Liver (tissue), 9 donors: Measurements from ENCODE around the gene GPR180. TPM values are rescaled to one million over a fixed set of nuclear protein-coding genes. Genes with fewer than 3 reads are reported as not detected.

ENCODE experiments used
- DNase-seq: peaks from one replicate; pipeline ENCODE4 v3.0.0-alpha.2; 2017; ENCODE audit warnings: low spot score
- H3K27ac ChIP-seq, 2 donors: one replicate each; pipeline ENCODE4 v1.7.0; 2013; ENCODE audit warnings: inconsistent platforms in 2 of 2, low read length in 2 of 2, control low read depth in 1 of 2, low read depth in 1 of 2, mild to moderate bottlenecking in 1 of 2
- H3K27me3 ChIP-seq, 4 donors: one replicate each; pipeline versions ENCODE4 v1.6.1 to v1.7.0; 2013; ENCODE audit warnings: low read length in 3 of 4, inconsistent platforms in 1 of 4, mild to moderate bottlenecking in 1 of 4, moderate library complexity in 1 of 4; ENCODE audit not compliant: control insufficient read depth in 4 of 4, insufficient read depth in 4 of 4
- H3K36me3 ChIP-seq, 4 donors: one replicate each; pipeline versions ENCODE4 v1.6.1 to v1.7.0; 2013; ENCODE audit warnings: low read length in 3 of 4, mild to moderate bottlenecking in 3 of 4, low read depth in 1 of 4, moderate library complexity in 1 of 4; ENCODE audit not compliant: control insufficient read depth in 4 of 4, insufficient read depth in 3 of 4
- H3K4me1 ChIP-seq, 4 donors: one replicate each; pipeline versions ENCODE4 v1.6.1 to v1.7.0; 2013; ENCODE audit warnings: low read length in 3 of 4, mild to moderate bottlenecking in 3 of 4, moderate library complexity in 1 of 4; ENCODE audit not compliant: control insufficient read depth in 4 of 4, insufficient read depth in 4 of 4
- H3K4me3 ChIP-seq, 3 donors: one replicate each; pipeline versions ENCODE4 v1.6.1 to v1.7.0; 2013; ENCODE audit warnings: low read length in 3 of 3, control low read depth in 1 of 3, low read depth in 1 of 3, mild to moderate bottlenecking in 1 of 3
- H3K9ac ChIP-seq, 2 donors: one replicate each; pipeline ENCODE4 v1.7.0; 2013; ENCODE audit warnings: low read length in 2 of 2, mild to moderate bottlenecking in 2 of 2, moderate library complexity in 2 of 2, control low read depth in 1 of 2, low read depth in 1 of 2
- H3K9me3 ChIP-seq, 4 donors: one replicate each; pipeline versions ENCODE4 v1.6.1 to v1.7.0; 2013; ENCODE audit warnings: low read length in 3 of 4; ENCODE audit not compliant: control insufficient read depth in 4 of 4
- ATF3 ChIP-seq: IDR thresholded peaks from 2 replicates; pipeline ENCODE4 v1.6.1; 2016; ENCODE audit warnings: antibody characterized with exemption
- EGR1 ChIP-seq, 2 donors: IDR thresholded peaks; 2 replicates each; pipeline ENCODE4 v1.6.1; 2016 to 2018; ENCODE audit warnings: antibody characterized with exemption in 2 of 2, low read depth in 2 of 2
- FOXA1 ChIP-seq: IDR thresholded peaks from 2 replicates; pipeline ENCODE4 v1.6.1; 2016; ENCODE audit warnings: antibody characterized with exemption
- FOXA2 ChIP-seq: IDR thresholded peaks from 2 replicates; pipeline ENCODE4 v1.6.1; 2016; ENCODE audit warnings: antibody characterized with exemption
- HNF4A ChIP-seq, 2 donors: conservative IDR thresholded peaks; 2 replicates each; pipeline ENCODE4 v1.6.1; 2016; ENCODE audit warnings: antibody characterized with exemption in 2 of 2, mild to moderate bottlenecking in 2 of 2
- JUND ChIP-seq, 2 donors: IDR thresholded peaks; 2 replicates each; pipeline ENCODE4 v1.6.1; 2016; ENCODE audit warnings: antibody characterized with exemption in 2 of 2
- MAX ChIP-seq: IDR thresholded peaks from 2 replicates; pipeline ENCODE4 v1.6.1; 2016; ENCODE audit warnings: antibody characterized with exemption
- NR2F2 ChIP-seq: IDR thresholded peaks from 2 replicates; pipeline ENCODE4 v1.6.1; 2016; ENCODE audit warnings: antibody characterized with exemption
- TAF1 ChIP-seq: conservative IDR thresholded peaks from 2 replicates; pipeline ENCODE4 v1.6.1; 2016; ENCODE audit warnings: antibody characterized with exemption, mild to moderate bottlenecking
- YY1 ChIP-seq: IDR thresholded peaks from 2 replicates; pipeline ENCODE4 v1.6.1; 2016; ENCODE audit warnings: antibody characterized with exemption, mild to moderate bottlenecking
- ZBTB33 ChIP-seq: IDR thresholded peaks from 2 replicates; pipeline ENCODE4 v1.6.1; 2016; ENCODE audit warnings: antibody characterized with exemption
- WGBS: extraction: QIAGEN DNeasy Blood & Tissue Kit; methylation state at CpG from one replicate; pipeline ENCODE4 v1.1.7; 2013; 5-methylcytosine and 5-hydroxymethylcytosine counted together
- polyA plus RNA-seq, 2 donors: library from polyadenylated mRNA; stranded (reverse) in 1 of 2; unstranded in 1 of 2; fragments of 200-250 nt in 1 of 2; fragments of >200 nt in 1 of 2; fragmentation: Nextera tagmentation in 1 of 2; extraction: Ambion mirVana in 1 of 2; gene quantifications; one replicate each; pipeline versions ENCODE4 v1.2.1 to v1.2.3, GENCODE V29; 2013 to 2015
- total RNA-seq, 2 donors: library from RNA; depleted of rRNA; stranded (reverse); fragments of >200 nt; gene quantifications; one replicate each; pipeline ENCODE4 v1.2.3, GENCODE V29; 2014
- TF ChIP-seq, protein P1 (sequence below): IDR thresholded peaks from 2 replicates; pipeline ENCODE4 v1.6.1; 2016; ENCODE audit warnings: antibody characterized with exemption, mild to moderate bottlenecking
- TF ChIP-seq, protein P2 (sequence below): fragments of 150-350 bp; IDR thresholded peaks from 2 replicates; pipeline ENCODE4 v1.5.1; 2017; ENCODE audit warnings: improper control_type of control experiment, low read depth, low read length; ENCODE audit not compliant: missing input control
- donor health status: healthy.
- donor health status: healthy.
- donor health status: healthy.
- donor health status: healthy.
- donor health status: healthy.

Gene GPR180
- total and polyA plus RNA-seq, 4 donors, result 2.1 to 8.3 (median 2.8) TPM

- no peak for TF ChIP-seq ZBTB33
- no peak for TF ChIP-seq MAX
These were observed 45.0 kb upstream of the GPR180 start (continued) for GRCh38 chr13:94556621-94557020.

DNA sequence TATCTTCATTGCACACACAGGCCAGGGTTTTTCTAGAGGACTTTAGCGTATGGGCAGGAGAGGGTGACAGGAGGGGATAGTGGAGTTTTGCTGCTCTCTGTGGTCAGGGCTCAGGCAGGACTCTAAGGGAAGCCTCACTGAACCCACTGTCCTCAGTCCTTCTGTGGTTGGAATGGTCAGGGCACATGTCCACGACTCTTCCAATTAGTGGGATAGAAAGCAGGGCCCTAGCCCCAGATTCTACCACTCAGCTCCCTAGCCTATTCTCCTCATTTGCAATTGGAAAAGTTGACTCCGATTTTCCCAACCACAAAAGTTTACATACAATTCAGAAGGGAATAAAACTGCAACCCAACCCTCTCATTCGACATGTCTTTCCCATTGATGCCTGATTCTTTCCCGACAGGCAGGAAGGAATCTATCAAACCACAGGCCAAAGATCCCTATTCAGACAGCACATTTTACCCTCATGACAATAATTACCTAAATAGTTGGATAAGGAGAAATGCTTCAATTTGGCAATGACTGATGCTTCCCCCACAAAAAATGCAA, 43.9 kb upstream of the GPR180 start:
- WGBS, result 92% methylated on average over 5 of the region's 5 CpGs
- TF ChIP-seq, protein P1, sequence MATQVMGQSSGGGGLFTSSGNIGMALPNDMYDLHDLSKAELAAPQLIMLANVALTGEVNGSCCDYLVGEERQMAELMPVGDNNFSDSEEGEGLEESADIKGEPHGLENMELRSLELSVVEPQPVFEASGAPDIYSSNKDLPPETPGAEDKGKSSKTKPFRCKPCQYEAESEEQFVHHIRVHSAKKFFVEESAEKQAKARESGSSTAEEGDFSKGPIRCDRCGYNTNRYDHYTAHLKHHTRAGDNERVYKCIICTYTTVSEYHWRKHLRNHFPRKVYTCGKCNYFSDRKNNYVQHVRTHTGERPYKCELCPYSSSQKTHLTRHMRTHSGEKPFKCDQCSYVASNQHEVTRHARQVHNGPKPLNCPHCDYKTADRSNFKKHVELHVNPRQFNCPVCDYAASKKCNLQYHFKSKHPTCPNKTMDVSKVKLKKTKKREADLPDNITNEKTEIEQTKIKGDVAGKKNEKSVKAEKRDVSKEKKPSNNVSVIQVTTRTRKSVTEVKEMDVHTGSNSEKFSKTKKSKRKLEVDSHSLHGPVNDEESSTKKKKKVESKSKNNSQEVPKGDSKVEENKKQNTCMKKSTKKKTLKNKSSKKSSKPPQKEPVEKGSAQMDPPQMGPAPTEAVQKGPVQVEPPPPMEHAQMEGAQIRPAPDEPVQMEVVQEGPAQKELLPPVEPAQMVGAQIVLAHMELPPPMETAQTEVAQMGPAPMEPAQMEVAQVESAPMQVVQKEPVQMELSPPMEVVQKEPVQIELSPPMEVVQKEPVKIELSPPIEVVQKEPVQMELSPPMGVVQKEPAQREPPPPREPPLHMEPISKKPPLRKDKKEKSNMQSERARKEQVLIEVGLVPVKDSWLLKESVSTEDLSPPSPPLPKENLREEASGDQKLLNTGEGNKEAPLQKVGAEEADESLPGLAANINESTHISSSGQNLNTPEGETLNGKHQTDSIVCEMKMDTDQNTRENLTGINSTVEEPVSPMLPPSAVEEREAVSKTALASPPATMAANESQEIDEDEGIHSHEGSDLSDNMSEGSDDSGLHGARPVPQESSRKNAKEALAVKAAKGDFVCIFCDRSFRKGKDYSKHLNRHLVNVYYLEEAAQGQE, result no peak
- TF ChIP-seq YY1, result no peak
- TF ChIP-seq, protein P2, sequence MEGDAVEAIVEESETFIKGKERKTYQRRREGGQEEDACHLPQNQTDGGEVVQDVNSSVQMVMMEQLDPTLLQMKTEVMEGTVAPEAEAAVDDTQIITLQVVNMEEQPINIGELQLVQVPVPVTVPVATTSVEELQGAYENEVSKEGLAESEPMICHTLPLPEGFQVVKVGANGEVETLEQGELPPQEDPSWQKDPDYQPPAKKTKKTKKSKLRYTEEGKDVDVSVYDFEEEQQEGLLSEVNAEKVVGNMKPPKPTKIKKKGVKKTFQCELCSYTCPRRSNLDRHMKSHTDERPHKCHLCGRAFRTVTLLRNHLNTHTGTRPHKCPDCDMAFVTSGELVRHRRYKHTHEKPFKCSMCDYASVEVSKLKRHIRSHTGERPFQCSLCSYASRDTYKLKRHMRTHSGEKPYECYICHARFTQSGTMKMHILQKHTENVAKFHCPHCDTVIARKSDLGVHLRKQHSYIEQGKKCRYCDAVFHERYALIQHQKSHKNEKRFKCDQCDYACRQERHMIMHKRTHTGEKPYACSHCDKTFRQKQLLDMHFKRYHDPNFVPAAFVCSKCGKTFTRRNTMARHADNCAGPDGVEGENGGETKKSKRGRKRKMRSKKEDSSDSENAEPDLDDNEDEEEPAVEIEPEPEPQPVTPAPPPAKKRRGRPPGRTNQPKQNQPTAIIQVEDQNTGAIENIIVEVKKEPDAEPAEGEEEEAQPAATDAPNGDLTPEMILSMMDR, result no peak

GRCh38 chr13:94558716-94559115, 42.9 kb upstream of the GPR180 start:
- H3K9ac ChIP-seq, result no peak overlapping the region
- no peak overlapping the region for H3K27ac ChIP-seq
- WGBS, result 67% methylated on average over 6 of the region's 6 CpGs
- no peaks in the 10 kb centered on the region for H3K9me3 ChIP-seq
- no peak overlapping the region for H3K4me3 ChIP-seq
- no peaks in the 10 kb centered on the region for H3K4me1 ChIP-seq
- no peaks in the 10 kb centered on the region for H3K27me3 ChIP-seq
- peaks cover 0 to 2% (median under 1%) of the 10 kb centered on the region in 4 donors for H3K36me3 ChIP-seq
- no peak for DNase-seq
- TF ChIP-seq FOXA1 (no peak), ATF3 (no peak), JUND (IDR thresholded peaks at IDR 0.05) (no peak), FOXA2 (no peak), TAF1 (no peak), HNF4A (conservative IDR thresholded peaks at IDR 0.05) (no peak), EGR1 (IDR thresholded peaks at IDR 0.05; ENCODE audit: low read depth in 2 of 2) (no peak), NR2F2 (no peak)
- TF ChIP-seq, protein P2, result no peak

More for the DNA sequence above, 43.9 kb upstream of the GPR180 start:
- Histone ChIP-seq H3K9ac (no peak overlapping the region), H3K4me1 (no peaks in the 10 kb centered on the region), H3K36me3 (peaks cover 0 to 2% (median 0%) of the 10 kb centered on the region in 4 donors), H3K4me3 (no peak overlapping the region), H3K27ac (no peak overlapping the region), H3K9me3 (no peaks in the 10 kb centered on the region), H3K27me3 (no peaks in the 10 kb centered on the region)
- no peak for DNase-seq
